GM12891 (cell line): ENCODE results near the gene TTLL7.

ENCODE experiments used
- DNase-seq: peaks from one replicate; pipeline ENCODE4 v3.0.0; 2011; ENCODE audit warnings: low spot score; ENCODE audit not compliant: insufficient read length
- FAIRE-seq: peaks from 2 replicates; lab custom pipeline; 2011; peaks lifted over from hg19 to GRCh38; lab: Jason Lieb, UNC
- PAX5 ChIP-seq: IDR thresholded peaks from 2 replicates; pipeline ENCODE4 v1.6.1; 2011; ENCODE audit warnings: low read length, moderate library complexity, mild to moderate bottlenecking; ENCODE audit not compliant: insufficient read depth, severe bottlenecking
- POLR2A ChIP-seq: IDR thresholded peaks from 2 replicates; pipeline ENCODE4 v1.6.1; 2011; ENCODE audit warnings: low read depth, low read length, control low read depth
- POLR2AphosphoS5 ChIP-seq: IDR thresholded peaks from 2 replicates; pipeline ENCODE4 v1.6.1; 2011; ENCODE audit warnings: low read depth, low read length, control low read depth
- POU2F2 ChIP-seq: IDR thresholded peaks from 2 replicates; pipeline ENCODE4 v1.6.1; 2011; ENCODE audit warnings: low read depth, mild to moderate bottlenecking, control low read depth, low read length, moderate library complexity
- SPI1 ChIP-seq: IDR thresholded peaks from 2 replicates; pipeline ENCODE4 v1.6.1; 2011; ENCODE audit warnings: low read depth, low read length, control low read depth
- TAF1 ChIP-seq: IDR thresholded peaks from 2 replicates; pipeline ENCODE4 v1.6.1; 2011; ENCODE audit warnings: low read depth, low read length, control low read depth

TTLL7 gene

GRCh38 chr1:84013708-84014107 is 14.8 kb upstream of the TTLL7 start:
- TF ChIP-seq SPI1 (no peak), POLR2A (no peak), POLR2AphosphoS5 (no peak), TAF1 (no peak), PAX5 (no peak), POU2F2 (no peak)
- DNase-seq = no peak
- FAIRE-seq = no peak

GRCh38 chr1:84012018-84012417 is 13.1 kb upstream of the TTLL7 start:
- no peak for FAIRE-seq
- DNase-seq = no peak
- TF ChIP-seq SPI1 (no peak), POU2F2 (no peak), POLR2AphosphoS5 (no peak), POLR2A (no peak), TAF1 (no peak), PAX5 (no peak)

- no peak for DNase-seq
- TF ChIP-seq POU2F2 (no peak), SPI1 (no peak), PAX5 (no peak), TAF1 (no peak), POLR2AphosphoS5 (no peak), POLR2A (no peak)
- no peak for FAIRE-seq
Measured at GRCh38 chr1:84010136-84010535, 11.2 kb upstream of the TTLL7 start.

GRCh38 chr1:84008631-84009030 is 9.7 kb upstream of the TTLL7 start:
- TF ChIP-seq TAF1 (no peak), POU2F2 (no peak), POLR2AphosphoS5 (no peak), PAX5 (no peak), POLR2A (no peak), SPI1 (no peak)
- DNase-seq = no peak
- no peak for FAIRE-seq

GRCh38 chr1:84006591-84006990 is 7.7 kb upstream of the TTLL7 start:
- FAIRE-seq (no peak), DNase-seq (no peak)
- TF ChIP-seq SPI1 (no peak), POLR2A (no peak), POU2F2 (no peak), POLR2AphosphoS5 (no peak), TAF1 (no peak), PAX5 (no peak)

GRCh38 chr1:84001501-84001900 is 2.6 kb upstream of the TTLL7 start:
- TF ChIP-seq POLR2AphosphoS5 (no peak), POLR2A (no peak), TAF1 (no peak), SPI1 (no peak), PAX5 (no peak), POU2F2 (no peak)
- no peak for DNase-seq
- FAIRE-seq = no peak

- DNase-seq = no peak
- TF ChIP-seq SPI1 (no peak), POU2F2 (no peak), POLR2AphosphoS5 (no peak), PAX5 (no peak), POLR2A (no peak), TAF1 (no peak)
- FAIRE-seq = no peak
Measured at GRCh38 chr1:84000954-84001495, 2.1 kb upstream of the TTLL7 start.

GRCh38 chr1:84000196-84000885 is 1.4 kb upstream of the TTLL7 start:
- FAIRE-seq (no peak), DNase-seq (no peak)
- TF ChIP-seq SPI1 (no peak), POLR2AphosphoS5 (no peak), PAX5 (no peak), POLR2A (no peak), POU2F2 (no peak), TAF1 (no peak)

- DNase-seq (peak; percentile 42), FAIRE-seq (no peak)
- TF ChIP-seq SPI1 (no peak), TAF1 (0 out of 2 replicates have a peak, but pooled peaks have one; percentile 15)
Measured at GRCh38 chr1:83999316-83999819, 436 bp upstream of the TTLL7 start.

- DNase-seq (no peak), FAIRE-seq (no peak)
Measured at GRCh38 chr1:83998205-83998497, 781 bp downstream of the TTLL7 start.

More at GRCh38 chr1:83998205-83998497, 781 bp downstream of the TTLL7 start:
- no peak for TF ChIP-seq POU2F2
- TF ChIP-seq TAF1 = no peak
- TF ChIP-seq POLR2AphosphoS5 = no peak
- TF ChIP-seq SPI1 = no peak
- TF ChIP-seq POLR2A = no peak
- no peak for TF ChIP-seq PAX5
